ENCODE results near the gene PIP5K1B. TPM values are rescaled to one million over a fixed set of nuclear protein-coding genes. Genes with fewer than 3 reads are reported as not detected.
A peak's percentile ranks its signal among the peaks of the same experiment; 100 is the strongest.

PIP5K1B gene
- total RNA-seq, 1 experiment from 2014 or later: not detected

DNA sequence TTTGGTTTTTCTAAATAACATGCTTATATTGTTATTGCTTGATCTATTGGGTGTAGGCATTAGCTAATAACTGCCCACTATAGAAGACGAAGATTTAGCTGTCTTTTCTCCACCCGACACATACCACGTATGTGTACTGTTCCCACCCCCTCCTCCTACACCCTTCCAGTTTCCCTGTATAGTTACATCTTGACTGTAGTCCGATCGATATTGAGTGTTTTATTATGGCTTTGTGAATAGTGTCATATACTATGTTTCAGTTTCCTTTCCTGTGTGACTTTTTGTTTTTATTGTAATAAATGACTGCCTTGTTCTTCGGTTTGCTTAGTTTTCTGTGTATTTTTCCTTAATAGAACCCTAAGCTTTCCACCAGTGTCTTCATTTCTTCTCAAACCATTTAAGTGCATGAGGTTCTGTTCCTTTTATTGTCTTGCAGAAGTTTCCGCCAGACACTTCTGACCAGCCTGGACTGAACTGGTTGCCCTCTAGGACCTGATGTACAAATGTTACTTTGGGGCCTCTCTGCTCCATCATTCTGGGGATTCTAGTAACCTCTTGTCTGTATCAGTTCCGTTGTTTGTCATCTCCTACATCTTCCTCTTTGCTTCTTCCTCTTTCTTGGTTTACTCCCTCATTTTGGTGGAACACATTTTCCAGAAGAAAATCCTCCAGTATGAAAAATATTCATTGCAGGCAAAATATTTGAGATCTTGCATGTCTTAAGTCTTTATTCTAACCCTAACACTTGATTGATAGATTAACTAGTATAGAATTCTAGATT lies 247.0 kb downstream of the PIP5K1B start:
- DNase-seq (ENCODE audit: low read depth): no peak

DNA sequence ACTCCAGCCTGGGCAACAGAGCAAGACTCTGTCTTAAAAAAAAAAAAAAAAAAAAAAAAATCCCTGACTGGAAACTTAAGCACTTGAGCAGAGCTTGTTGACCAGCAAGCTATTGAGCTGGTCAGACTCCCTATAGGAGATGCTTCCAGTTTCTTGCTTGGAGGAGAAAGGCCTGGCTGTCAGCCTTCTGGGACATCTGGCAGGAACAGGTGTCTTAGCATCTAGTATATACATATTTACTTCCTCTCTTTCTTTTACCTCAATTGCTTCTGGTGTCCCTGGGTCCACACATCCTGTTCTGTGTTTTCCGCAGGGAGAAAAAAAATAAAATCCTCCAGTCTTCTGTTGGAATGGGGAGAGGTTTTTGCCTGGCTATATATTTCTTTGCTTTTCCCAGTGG lies 248.7 kb downstream of the PIP5K1B start:
- no peak for DNase-seq (ENCODE audit: low read depth)

DNA sequence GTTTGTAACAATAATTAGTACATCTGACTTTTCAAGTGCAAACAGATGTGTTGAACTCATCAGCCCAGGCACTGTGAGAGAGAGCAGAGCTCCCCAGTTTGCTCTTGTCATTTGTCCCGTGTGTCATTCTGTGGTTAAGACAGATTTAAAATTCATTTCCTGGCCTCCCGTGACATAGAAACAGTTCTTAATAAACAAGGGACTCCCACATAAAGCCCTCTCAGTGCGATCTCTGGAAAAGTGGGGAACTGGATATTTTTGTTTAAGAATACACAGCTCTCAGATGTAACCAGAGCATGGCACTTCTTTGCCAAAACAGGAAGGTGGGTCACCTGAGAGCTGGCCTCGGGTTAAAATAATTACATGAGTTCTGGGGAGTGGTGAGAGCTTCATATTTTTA lies 250.3 kb downstream of the PIP5K1B start:
- DNase-seq (ENCODE audit: low read depth): no peak

DNA sequence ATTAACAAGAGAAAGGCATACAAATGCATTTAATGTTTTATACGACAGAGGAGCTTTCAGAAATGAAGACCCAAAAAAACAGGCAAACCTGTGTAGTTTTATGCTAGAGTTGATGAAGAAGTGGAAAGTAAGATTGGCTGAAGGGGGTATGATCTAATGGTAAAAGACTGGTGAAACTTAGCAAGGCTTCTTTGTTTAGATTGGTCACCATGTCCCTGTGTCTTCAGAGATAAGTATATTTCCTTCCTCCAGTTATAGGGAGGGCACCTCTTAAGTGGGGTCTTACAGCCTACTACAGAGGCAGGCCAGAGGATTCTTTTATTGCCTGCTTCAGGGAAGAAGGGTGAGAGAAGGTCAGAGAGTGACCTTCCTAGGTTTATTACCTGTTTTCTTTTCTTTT lies 252.4 kb downstream of the PIP5K1B start:
- no peak for DNase-seq (ENCODE audit: low read depth)

DNA sequence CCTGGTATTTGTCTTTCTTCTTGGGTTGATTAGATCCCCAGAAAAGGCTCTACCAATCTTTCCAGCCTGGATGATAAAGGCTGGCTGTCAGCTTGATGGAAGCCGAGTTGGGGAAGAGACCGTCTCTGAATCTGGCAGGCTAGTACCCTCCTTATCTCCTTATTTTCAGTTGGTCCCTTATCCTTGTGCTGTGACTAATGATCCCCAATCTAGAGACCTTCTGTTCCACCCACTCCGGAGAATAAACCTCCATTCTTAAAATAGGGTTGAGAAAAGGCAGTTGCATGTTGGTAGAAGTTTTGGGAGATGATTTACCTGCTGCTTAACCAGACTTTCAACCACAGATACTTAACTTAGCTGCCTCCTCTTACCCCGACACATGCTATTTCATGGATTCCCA lies 256.5 kb downstream of the PIP5K1B start:
- DNase-seq (ENCODE audit: low read depth): no peak

DNA sequence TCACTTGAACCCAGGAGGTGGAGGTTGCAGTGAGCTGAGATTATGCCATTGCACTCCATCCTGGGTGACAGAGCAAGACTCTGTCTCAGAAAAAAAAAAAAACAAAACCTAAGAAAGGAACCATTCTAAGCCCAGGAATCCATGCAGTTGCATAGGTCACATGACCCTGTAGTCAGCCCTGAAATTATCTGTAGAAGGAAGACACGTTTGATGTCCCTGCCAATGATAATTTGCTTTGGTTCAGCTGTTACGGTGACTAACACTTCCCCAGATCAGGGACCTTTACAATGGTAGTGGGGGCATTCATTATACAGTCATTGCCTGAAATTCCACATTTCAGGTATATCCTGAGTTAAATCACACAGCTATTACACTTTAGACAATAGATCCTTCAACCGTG lies 258.4 kb downstream of the PIP5K1B start:
- no peak for DNase-seq (ENCODE audit: low read depth)

DNA sequence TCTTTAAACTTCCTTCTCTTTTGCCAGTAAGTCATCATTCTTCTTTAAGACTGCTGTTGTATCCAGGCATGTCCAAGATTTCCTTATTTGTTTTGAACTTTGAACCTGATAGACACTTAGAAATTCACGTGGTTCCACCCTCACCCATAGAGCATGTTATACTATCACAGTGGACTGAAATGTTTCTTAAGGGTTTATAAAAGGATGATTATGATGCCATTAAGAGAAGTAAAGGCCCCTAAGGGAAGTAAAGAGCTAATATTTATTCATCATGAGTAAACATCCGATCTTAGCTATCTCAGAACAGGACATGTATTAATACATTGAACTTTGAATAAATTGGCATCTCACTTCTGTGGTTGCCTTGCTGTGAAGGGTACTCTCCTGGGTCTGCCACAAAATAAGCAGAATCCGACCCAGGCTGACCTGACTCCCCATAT lies 259.1 kb downstream of the PIP5K1B start:
- no peak for DNase-seq (ENCODE audit: low read depth)

DNA sequence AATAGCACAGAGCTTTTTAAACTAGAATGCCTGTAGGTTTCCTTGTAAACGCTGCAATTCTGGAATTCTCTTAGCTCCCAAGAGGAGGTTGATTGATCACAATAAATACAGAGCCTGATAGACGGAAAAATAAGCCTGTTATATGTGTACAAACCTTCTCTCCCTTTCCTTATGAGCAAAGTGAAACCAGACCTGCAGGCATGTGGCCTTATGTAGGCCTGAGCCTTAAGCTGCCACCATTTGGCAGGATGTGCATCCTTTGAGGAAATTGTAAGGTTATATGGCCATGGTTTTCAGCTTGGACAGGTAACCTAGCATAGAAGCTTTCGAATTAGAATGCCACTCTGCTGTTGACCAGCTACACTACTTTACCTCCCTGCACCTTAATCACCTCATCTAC lies 259.7 kb downstream of the PIP5K1B start:
- no peak for DNase-seq (ENCODE audit: low read depth)

DNA sequence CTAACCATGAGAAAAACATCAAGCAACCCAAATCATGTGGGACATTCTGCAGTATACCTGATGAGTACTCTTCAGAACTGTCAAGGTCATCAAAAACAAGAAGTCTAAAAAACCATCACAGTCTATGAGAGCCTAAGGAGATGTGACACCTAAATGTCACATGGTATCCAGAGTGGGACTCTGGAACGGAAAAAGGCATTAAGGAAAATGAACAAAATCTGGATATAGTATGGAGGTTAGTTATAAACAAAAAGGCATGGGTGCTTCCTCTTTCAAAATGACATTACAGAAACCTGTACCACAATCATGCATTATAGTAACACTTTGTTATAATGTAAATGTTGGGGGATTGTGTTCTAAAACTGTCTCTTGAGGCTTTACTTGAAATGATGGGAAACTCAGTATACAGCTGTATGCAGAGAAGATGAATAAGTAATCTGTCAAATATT lies 261.5 kb downstream of the PIP5K1B start:
- no peak for DNase-seq (ENCODE audit: low read depth)

DNA sequence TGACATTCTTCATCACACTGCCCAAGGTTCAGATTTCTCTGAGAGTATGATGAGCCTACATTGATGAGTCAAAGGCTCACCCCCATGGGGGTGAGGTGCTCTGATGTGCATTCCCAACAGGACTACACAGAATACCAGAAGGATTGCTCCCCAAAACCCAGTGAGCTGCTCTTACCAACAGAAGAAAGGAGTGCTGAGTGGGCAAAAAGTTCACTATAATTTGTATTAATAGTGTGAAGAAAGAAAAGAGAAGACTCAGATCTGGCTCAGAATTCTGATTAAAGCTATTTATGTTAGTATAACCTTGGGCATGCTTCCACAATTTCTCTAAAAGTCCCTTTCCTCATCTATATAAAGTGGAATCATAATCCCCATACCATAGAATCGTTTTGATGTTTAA lies 262.8 kb downstream of the PIP5K1B start:
- no peak for DNase-seq (ENCODE audit: low read depth)

DNA sequence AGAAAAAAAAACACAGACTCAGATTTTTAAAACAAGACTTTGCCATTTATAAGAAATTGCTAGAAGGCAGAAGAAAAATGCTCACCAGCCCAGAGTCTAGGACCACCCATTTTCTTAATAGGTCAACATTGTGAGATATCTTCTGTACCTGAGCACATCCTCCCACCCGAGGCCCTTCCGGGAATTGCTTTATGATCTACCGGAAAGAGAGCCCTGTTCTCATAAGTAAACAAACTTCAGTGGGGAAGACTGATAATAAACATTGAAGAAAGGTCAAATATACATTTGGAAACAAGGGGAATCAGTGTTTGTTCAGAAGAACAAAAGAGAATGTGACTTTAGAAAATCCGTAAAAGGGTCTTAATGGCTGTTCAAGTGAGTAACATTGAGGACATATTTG lies 264.5 kb downstream of the PIP5K1B start:
- DNase-seq (ENCODE audit: low read depth): no peak

DNA sequence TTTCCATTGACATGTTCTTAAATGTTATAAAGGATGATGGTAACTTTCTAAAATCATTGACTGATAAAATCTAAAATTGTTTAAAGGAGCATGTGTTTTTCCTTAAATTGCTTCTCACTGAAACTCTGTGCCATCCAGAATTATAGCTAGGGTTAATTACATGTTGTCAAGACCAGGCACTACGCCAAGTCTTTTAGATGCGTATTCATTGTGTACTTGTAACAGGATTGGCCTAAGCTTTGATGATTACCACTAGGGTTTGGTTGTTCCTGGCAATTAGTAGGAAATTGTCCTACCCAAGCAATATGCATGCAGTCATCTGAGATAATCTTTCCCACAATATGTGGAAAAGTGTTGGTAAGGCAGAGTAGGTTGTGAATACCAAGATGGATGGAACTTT lies 265.1 kb downstream of the PIP5K1B start:
- no peak for DNase-seq (ENCODE audit: low read depth)

DNA sequence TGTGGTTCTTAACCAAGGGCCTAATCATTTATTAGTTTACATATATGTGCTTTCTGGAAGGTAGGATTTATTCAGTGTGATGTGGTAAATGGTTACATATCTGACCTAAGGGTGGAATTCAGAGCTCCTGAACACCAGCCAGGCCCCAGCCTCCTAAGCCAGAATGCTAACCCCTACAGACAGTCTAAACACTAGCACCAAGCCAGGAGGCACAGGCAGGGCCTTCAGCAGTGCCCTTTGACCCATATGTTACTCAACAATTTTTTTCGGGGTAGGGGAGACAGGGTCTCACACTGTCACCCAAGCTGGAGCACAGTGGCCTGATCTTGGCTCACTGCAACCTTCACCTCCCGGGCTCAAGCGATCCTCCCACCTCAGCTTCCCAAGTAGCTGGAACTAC lies 268.6 kb downstream of the PIP5K1B start:
- no peak for DNase-seq (ENCODE audit: low read depth)

DNA sequence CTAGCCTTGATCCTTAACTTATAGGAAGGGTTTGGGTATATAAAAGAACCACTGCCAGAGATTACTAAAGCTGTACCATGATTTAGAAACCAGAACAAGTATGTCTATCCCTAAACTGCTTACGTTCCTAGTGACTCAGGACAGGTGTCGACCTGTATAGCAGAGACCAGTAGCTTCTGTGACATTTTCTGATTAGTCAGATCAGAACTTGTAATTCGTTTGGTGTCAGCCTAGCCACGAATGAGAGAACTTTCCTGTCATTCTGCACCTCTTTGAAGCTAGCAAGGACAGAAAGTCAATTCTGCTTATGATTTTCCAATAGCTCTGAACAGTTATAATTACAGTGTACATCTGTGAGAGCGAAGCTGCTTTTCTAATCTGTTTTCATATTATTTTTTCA lies 269.4 kb downstream of the PIP5K1B start:
- no peak for DNase-seq (ENCODE audit: low read depth)

DNA sequence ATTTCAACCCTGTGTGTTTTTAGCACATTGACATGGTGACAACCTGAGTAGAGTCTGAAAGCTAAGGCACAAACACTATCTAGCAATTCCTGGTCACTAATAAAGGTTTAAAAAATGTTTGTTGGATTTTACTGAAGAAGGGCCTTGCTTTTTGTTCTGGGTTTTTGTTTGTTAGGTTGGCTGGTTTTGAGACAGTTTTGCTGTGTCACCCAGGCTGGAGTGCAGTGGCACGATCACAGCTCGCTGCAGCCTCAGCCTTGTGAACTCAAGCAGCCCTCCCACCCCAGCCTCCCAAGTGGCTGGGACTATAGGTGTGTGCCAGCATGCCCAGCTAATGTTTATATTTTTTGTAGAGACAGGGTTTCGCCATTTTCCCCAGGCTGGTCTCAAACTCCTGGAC lies 269.9 kb downstream of the PIP5K1B start:
- DNase-seq (ENCODE audit: low read depth): no peak

DNA sequence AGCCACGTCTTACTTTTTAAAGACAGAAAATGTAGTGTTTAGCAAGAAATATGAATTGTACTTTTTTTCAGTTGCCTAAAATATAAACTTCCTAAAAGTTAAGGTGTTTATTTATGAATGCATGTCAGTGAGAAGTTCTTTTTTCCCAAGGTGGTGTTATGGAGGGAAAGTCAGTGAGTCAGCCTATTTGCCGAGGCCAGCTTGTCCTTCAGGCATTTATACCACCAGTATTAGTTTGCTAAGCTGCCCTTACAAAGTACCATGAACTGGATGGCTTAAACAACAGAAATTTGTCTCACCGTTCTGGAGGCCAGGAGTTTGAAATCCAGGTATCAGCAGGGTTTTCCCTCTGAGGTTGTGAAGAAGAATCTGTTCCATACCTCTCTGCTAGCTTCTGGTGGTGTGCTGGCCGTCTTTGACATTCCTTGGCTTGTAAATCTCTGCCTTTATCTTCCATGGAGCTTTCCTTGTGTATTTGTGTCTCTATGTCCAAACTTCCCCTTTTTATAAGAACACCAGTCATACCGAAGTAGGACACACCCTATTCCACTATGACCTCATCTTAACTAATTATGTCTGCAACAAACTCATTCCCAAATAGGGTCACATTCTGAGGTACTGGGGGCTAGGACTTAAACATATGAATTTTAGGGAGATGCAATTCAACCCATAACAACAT lies 270.5 kb downstream of the PIP5K1B start:
- no peak for DNase-seq (ENCODE audit: low read depth)

DNA sequence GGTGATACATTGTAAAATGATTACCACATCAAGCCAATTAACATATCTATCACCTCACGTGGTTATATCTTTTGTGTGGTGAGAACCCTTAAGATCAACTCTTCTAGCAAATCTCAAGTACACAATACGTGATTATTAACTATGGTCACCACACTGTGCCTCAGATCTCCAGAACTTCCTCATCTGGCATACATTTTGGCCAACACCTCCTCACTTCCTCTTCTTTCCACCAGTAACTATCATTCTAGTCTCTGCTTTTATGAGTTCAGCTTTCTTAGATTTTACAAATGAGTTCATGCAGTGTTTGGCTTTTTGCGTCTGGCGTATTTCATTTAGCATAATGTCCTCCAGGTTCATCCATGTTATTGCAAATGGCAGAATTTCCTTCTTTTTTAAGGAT lies 273.0 kb downstream of the PIP5K1B start:
- no peak for DNase-seq (ENCODE audit: low read depth)

DNA sequence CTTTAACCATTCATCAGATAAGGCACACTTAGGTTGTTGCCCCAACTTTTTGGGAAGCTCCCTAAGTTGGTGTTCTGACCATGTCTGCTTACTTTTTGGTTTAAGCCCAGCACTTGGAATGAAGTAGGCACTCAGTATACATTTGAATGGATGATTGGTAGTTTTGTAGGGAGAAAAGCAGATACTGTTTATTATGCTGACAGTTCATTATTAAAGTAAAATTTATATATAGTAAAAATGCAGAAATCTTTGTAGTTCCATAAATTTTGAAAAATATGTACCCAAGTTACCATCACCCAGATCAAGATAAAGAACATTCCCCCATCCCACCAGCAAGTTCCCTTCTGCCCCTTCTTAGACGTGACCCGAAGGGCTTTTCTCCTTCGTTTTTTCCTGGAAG lies 273.5 kb downstream of the PIP5K1B start:
- DNase-seq (ENCODE audit: low read depth): no peak

DNA sequence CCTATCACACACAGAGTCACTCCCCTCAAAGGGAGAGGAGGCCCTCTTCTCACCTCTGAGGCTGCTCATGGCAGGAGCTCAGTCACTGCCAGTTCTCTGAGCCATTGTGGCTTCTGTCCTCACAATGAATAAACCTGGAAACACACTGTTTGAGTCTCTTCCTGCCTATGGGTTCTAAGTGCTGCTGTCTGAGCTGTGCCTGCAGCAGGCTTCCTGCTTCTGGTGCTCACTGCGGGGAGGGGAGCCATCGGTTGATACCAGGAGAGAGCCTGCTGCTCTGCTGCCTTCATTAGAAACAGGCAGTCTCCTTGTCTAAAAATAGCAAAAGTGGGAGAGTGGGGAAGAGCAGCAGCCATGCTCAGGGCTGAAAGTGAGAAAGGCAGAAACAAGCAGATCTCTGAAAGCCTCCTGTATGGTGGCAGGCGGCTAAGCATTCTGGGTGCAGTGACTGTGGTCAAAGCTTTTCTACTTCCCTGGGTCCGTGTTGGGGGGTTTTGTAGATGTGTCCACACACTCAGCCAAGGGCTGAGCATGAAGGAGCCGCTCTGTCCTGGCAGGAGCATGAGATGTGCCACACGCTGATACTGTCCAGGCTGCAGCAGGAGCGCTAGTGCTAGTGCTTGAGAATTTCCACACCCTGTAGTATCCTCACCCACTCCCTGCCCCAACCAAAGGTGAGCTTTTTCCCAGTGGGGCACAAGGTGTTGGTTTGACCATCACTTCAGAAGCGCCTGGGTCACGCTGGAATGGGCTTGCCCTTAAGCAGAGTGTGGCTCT lies 274.7 kb downstream of the PIP5K1B start:
- no peak for DNase-seq (ENCODE audit: low read depth)

DNA sequence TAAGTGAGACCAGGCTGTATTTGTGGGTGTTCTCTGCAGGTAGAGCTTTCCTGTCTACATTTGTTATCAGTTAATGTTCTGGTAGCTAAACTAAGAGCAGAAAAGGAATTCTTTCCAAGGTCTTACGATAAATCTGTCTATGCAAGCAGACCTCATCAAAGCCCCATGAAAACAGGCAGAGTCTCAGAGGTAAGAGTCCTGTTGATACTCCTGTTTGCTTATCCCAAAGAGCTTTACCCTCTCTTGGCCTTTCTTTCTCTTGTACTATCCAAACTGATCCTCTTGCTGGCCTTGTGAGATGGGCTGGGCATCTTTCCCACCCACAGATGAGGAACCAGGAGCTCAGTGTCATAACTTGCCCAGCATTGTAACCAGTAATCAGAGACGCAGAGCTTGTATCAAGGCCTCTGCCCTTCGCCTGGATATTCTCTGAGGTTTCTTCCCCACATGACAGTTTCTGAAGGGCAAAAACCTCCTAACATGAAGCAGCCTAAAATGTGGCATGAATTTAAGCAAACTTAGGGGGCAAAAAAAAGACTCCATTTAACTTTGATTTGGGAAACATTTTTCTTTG lies 275.4 kb downstream of the PIP5K1B start:
- DNase-seq (ENCODE audit: low read depth): no peak

DNA sequence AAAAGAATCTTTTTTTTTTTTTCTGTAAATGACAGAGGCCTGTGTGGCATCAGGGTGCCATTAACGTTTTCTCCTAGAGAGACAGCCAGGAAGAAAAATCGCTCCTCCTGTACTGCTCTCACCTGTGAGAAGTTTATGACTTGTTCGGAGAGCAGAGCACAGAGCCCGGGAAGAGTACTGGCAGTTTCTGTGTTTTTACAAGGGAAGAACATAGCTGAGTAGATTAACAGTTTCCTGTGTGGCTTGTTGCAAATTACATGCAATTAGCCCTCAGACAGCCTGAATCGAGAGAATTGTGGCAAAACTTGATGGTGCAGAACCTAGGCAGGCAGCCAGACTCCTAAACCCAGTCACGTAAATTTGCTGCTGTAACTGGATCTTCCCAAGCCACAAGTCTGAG lies 276.7 kb downstream of the PIP5K1B start:
- DNase-seq (ENCODE audit: low read depth): peak; percentile 26

DNA sequence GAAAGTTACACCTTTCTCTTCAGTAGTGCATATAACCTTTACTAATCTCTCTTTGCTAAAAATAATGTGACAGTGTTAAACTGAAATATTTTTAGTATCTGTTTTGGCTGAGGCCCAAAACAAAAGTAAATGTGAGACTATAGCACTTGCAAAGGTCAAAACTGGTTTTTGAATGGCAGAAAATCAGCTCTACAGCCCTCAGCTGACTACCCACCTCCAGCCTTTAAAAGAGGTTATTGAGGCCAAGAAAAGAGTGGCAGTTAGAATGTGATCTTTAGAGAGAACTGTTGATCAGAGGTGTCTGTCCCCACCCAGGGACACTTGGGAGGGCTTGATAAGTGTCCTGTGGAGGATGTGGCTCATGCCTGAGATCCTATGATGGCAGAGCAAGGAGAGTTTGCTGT lies 278.0 kb downstream of the PIP5K1B start:
- no peak for DNase-seq (ENCODE audit: low read depth)

Data from M059J (cell line).